Liver (tissue), 9 donors: ENCODE measurements around the gene LAMC2. TPM values are rescaled to one million over a fixed set of nuclear protein-coding genes. Genes with fewer than 3 reads are reported as not detected.

Experiments
- DNase-seq: peaks from one replicate; pipeline ENCODE4 v3.0.0-alpha.2; 2017; ENCODE audit warnings: low spot score
- H3K27ac ChIP-seq, 2 donors: one replicate each; pipeline ENCODE4 v1.7.0; 2013; ENCODE audit warnings: inconsistent platforms in 2 of 2, low read length in 2 of 2, control low read depth in 1 of 2, low read depth in 1 of 2, mild to moderate bottlenecking in 1 of 2
- H3K27me3 ChIP-seq, 4 donors: one replicate each; pipeline versions ENCODE4 v1.6.1 to v1.7.0; 2013; ENCODE audit warnings: low read length in 3 of 4, inconsistent platforms in 1 of 4, mild to moderate bottlenecking in 1 of 4, moderate library complexity in 1 of 4; ENCODE audit not compliant: control insufficient read depth in 4 of 4, insufficient read depth in 4 of 4
- H3K36me3 ChIP-seq, 4 donors: one replicate each; pipeline versions ENCODE4 v1.6.1 to v1.7.0; 2013; ENCODE audit warnings: low read length in 3 of 4, mild to moderate bottlenecking in 3 of 4, low read depth in 1 of 4, moderate library complexity in 1 of 4; ENCODE audit not compliant: control insufficient read depth in 4 of 4, insufficient read depth in 3 of 4
- H3K4me1 ChIP-seq, 4 donors: one replicate each; pipeline versions ENCODE4 v1.6.1 to v1.7.0; 2013; ENCODE audit warnings: low read length in 3 of 4, mild to moderate bottlenecking in 3 of 4, moderate library complexity in 1 of 4; ENCODE audit not compliant: control insufficient read depth in 4 of 4, insufficient read depth in 4 of 4
- H3K4me3 ChIP-seq, 3 donors: one replicate each; pipeline versions ENCODE4 v1.6.1 to v1.7.0; 2013; ENCODE audit warnings: low read length in 3 of 3, control low read depth in 1 of 3, low read depth in 1 of 3, mild to moderate bottlenecking in 1 of 3
- H3K9ac ChIP-seq, 2 donors: one replicate each; pipeline ENCODE4 v1.7.0; 2013; ENCODE audit warnings: low read length in 2 of 2, mild to moderate bottlenecking in 2 of 2, moderate library complexity in 2 of 2, control low read depth in 1 of 2, low read depth in 1 of 2
- H3K9me3 ChIP-seq, 4 donors: one replicate each; pipeline versions ENCODE4 v1.6.1 to v1.7.0; 2013; ENCODE audit warnings: low read length in 3 of 4; ENCODE audit not compliant: control insufficient read depth in 4 of 4
- ATF3 ChIP-seq: IDR thresholded peaks from 2 replicates; pipeline ENCODE4 v1.6.1; 2016; ENCODE audit warnings: antibody characterized with exemption
- CTCF ChIP-seq: fragments of 150-350 bp; IDR thresholded peaks from 2 replicates; pipeline ENCODE4 v1.5.1; 2017; ENCODE audit warnings: improper control_type of control experiment, low read depth, low read length; ENCODE audit not compliant: missing input control
- EGR1 ChIP-seq, 2 donors: IDR thresholded peaks; 2 replicates each; pipeline ENCODE4 v1.6.1; 2016 to 2018; ENCODE audit warnings: antibody characterized with exemption in 2 of 2, low read depth in 2 of 2
- FOXA1 ChIP-seq: IDR thresholded peaks from 2 replicates; pipeline ENCODE4 v1.6.1; 2016; ENCODE audit warnings: antibody characterized with exemption
- FOXA2 ChIP-seq: IDR thresholded peaks from 2 replicates; pipeline ENCODE4 v1.6.1; 2016; ENCODE audit warnings: antibody characterized with exemption
- GABPA ChIP-seq, 2 donors: IDR thresholded peaks in 1 of 2; conservative IDR thresholded peaks in 1 of 2; 2 replicates each; pipeline ENCODE4 v1.6.1; 2016; ENCODE audit warnings: antibody characterized with exemption in 2 of 2, mild to moderate bottlenecking in 1 of 2, moderate library complexity in 1 of 2
- HNF4A ChIP-seq, 2 donors: conservative IDR thresholded peaks; 2 replicates each; pipeline ENCODE4 v1.6.1; 2016; ENCODE audit warnings: antibody characterized with exemption in 2 of 2, mild to moderate bottlenecking in 2 of 2
- HNF4G ChIP-seq: IDR thresholded peaks from 2 replicates; pipeline ENCODE4 v1.6.1; 2016; ENCODE audit warnings: antibody characterized with exemption
- JUND ChIP-seq, 2 donors: IDR thresholded peaks; 2 replicates each; pipeline ENCODE4 v1.6.1; 2016; ENCODE audit warnings: antibody characterized with exemption in 2 of 2
- MAX ChIP-seq: IDR thresholded peaks from 2 replicates; pipeline ENCODE4 v1.6.1; 2016; ENCODE audit warnings: antibody characterized with exemption
- NR2F2 ChIP-seq: IDR thresholded peaks from 2 replicates; pipeline ENCODE4 v1.6.1; 2016; ENCODE audit warnings: antibody characterized with exemption
- RAD21 ChIP-seq, 2 donors: IDR thresholded peaks; 2 replicates each; pipeline ENCODE4 v1.6.1; 2016; ENCODE audit warnings: antibody characterized with exemption in 2 of 2, mild to moderate bottlenecking in 2 of 2
- REST ChIP-seq: IDR thresholded peaks from 2 replicates; pipeline ENCODE4 v1.6.1; 2016; ENCODE audit warnings: antibody characterized with exemption, mild to moderate bottlenecking
- RXRA ChIP-seq, 2 donors: IDR thresholded peaks; 2 replicates each; pipeline ENCODE4 v1.6.1; 2017 to 2018; ENCODE audit warnings: antibody characterized with exemption in 2 of 2, mild to moderate bottlenecking in 1 of 2
- SP1 ChIP-seq: IDR thresholded peaks from 2 replicates; pipeline ENCODE4 v1.6.1; 2018; ENCODE audit warnings: antibody characterized with exemption, mild to moderate bottlenecking
- TAF1 ChIP-seq: conservative IDR thresholded peaks from 2 replicates; pipeline ENCODE4 v1.6.1; 2016; ENCODE audit warnings: antibody characterized with exemption, mild to moderate bottlenecking
- YY1 ChIP-seq: IDR thresholded peaks from 2 replicates; pipeline ENCODE4 v1.6.1; 2016; ENCODE audit warnings: antibody characterized with exemption, mild to moderate bottlenecking
- ZBTB33 ChIP-seq: IDR thresholded peaks from 2 replicates; pipeline ENCODE4 v1.6.1; 2016; ENCODE audit warnings: antibody characterized with exemption
- WGBS: extraction: QIAGEN DNeasy Blood & Tissue Kit; methylation state at CpG from one replicate; pipeline ENCODE4 v1.1.7; 2013; 5-methylcytosine and 5-hydroxymethylcytosine counted together
- polyA plus RNA-seq, 2 donors: library from polyadenylated mRNA; stranded (reverse) in 1 of 2; unstranded in 1 of 2; fragments of 200-250 nt in 1 of 2; fragments of >200 nt in 1 of 2; fragmentation: Nextera tagmentation in 1 of 2; extraction: Ambion mirVana in 1 of 2; gene quantifications; one replicate each; pipeline versions ENCODE4 v1.2.1 to v1.2.3, GENCODE V29; 2013 to 2015
- total RNA-seq, 2 donors: library from RNA; depleted of rRNA; stranded (reverse); fragments of >200 nt; gene quantifications; one replicate each; pipeline ENCODE4 v1.2.3, GENCODE V29; 2014
- donor health status: healthy.
- donor health status: healthy.
- donor health status: healthy.
- donor health status: healthy.
- donor health status: healthy.

Gene LAMC2
- total and polyA plus RNA-seq, 4 donors: 0.05 to 0.42 (median 0.16) TPM

- 70% methylated on average over 3 of the region's 3 CpGs for WGBS
- TF ChIP-seq FOXA1 (no peak), HNF4G (no peak), YY1 (no peak), EGR1 (IDR thresholded peaks at IDR 0.05; ENCODE audit: low read depth in 2 of 2) (no peak), ZBTB33 (no peak), CTCF (no peak), RAD21 (IDR thresholded peaks at IDR 0.05) (no peak), SP1 (no peak), GABPA (IDR thresholded peaks at IDR 0.05 in 1 of 2, conservative IDR thresholded peaks at IDR 0.05 in 1 of 2) (no peak), JUND (IDR thresholded peaks at IDR 0.05) (no peak)
- Histone ChIP-seq H3K4me1 (no peaks in the 10 kb centered on the region), H3K36me3 (no peaks in the 10 kb centered on the region), H3K27me3 (no peaks in the 10 kb centered on the region), H3K27ac (no peak overlapping the region), H3K4me3 (no peak overlapping the region), H3K9me3 (no peaks in the 10 kb centered on the region), H3K9ac (no peak overlapping the region)
- no peak for DNase-seq
These were observed 24.7 kb upstream of the LAMC2 start for GRCh38 chr1:183161391-183161790.

- Histone ChIP-seq H3K4me1 (no peaks in the 10 kb centered on the region), H3K27me3 (no peaks in the 10 kb centered on the region), H3K9me3 (no peaks in the 10 kb centered on the region), H3K36me3 (no peaks in the 10 kb centered on the region), H3K27ac (no peak overlapping the region), H3K4me3 (no peak overlapping the region), H3K9ac (no peak overlapping the region)
- no peak for TF ChIP-seq ZBTB33
- TF ChIP-seq FOXA2: no peak
- TF ChIP-seq NR2F2: no peak
- TF ChIP-seq TAF1: no peak
- TF ChIP-seq FOXA1: no peak
- TF ChIP-seq SP1: no peak
- no peak for TF ChIP-seq EGR1 (IDR thresholded peaks at IDR 0.05; ENCODE audit: low read depth in 2 of 2)
- no peak for TF ChIP-seq RXRA (IDR thresholded peaks at IDR 0.05)
- no peak for TF ChIP-seq HNF4G
- no peak for TF ChIP-seq MAX
- TF ChIP-seq REST: no peak
- TF ChIP-seq RAD21 (IDR thresholded peaks at IDR 0.05): no peak
- no peak for TF ChIP-seq GABPA (IDR thresholded peaks at IDR 0.05 in 1 of 2, conservative IDR thresholded peaks at IDR 0.05 in 1 of 2)
- no peak for TF ChIP-seq HNF4A (conservative IDR thresholded peaks at IDR 0.05)
- TF ChIP-seq JUND (IDR thresholded peaks at IDR 0.05): no peak
- TF ChIP-seq YY1: no peak
- TF ChIP-seq ATF3: no peak
- TF ChIP-seq CTCF: no peak
- DNase-seq: no peak
- 86% methylated on average over 3 of the region's 3 CpGs for WGBS
These were observed 22.7 kb upstream of the LAMC2 start for GRCh38 chr1:183163316-183163715.
